HG03439 (cell line): Measurements from ENCODE around the gene PDCD1.
A peak's percentile ranks its signal among the peaks of the same experiment; 100 is the strongest.
"Not testable (repeated sequence)": the region's sequence is repeated elsewhere in the genome, so short reads cannot be mapped to it uniquely, and the experiment has no call there.

Source experiments
- ATAC-seq: cut with Tn5 transposase; IDR thresholded peaks from one replicate; pipeline ENCODE4 v1.9.1; 2021; ENCODE audit warnings: mild to moderate bottlenecking, moderate library complexity; ENCODE audit not compliant: unreplicated experiment

The PDCD1 gene

GRCh38 chr2:241858206-241859016, at the start of gene PDCD1:
PDCD1 (minus strand) TSS chr2:241858894; CDS start chr2:241858838, 56 bp downstream.
- ATAC-seq = peak; percentile 21

- not testable (repeated sequence) for ATAC-seq
Observed at GRCh38 chr2:241907831-241908230, 49.1 kb upstream of the PDCD1 start.

GRCh38 chr2:241906826-241907570, 48.3 kb upstream of the PDCD1 start:
- no peak for ATAC-seq

- ATAC-seq = not testable (repeated sequence)
Observed at GRCh38 chr2:241906378-241906770, 47.7 kb upstream of the PDCD1 start.

GRCh38 chr2:241905716-241906377, 47.2 kb upstream of the PDCD1 start:
- ATAC-seq = no peak

DNA sequence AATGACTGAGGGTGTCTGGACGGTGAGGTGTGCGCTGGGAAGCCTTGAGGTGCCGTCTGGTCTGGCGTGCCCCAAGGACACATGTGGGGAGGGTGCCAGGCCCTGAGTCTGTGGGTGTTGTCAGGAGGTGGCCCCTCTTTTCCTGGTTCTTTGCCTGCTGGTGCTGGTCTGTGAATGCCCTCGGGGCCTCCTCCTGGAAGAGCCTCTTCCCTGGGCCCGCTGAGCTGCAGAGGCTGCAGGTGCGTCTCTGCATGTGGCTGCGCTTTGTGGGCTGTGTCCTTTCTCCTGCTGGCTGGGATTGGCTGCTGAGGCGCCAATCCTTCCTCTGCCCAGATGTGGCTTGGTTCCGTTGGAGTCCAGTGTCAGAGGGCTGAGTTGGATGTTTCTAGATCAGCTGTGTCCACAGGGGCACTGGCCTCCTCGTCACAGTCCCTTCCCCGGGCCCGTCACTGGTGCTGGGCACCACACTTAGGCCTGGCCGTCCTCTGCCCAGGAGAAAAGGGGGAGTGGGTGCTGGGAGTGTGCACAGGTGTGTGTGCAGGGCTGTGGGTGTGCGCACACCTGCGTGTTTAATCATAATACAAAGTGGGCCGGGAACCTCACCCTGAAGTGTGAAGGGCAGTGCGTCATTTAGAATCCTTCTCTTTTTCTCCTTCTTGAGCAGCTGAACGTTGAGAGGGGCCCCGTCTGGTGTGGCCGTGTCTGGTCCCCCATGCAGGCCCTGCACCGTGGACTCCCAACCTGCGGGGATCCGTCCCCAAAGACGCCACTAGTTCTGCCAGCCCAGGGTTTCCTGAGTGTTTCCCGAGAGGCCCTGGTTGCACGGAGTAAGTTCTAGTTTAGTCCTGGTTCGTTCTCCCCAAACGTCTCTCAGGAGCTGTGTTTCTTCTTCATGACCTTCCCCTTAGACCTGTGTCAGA, 46.4 kb upstream of the PDCD1 start:
- ATAC-seq = no peak

- ATAC-seq = no peak
Observed at GRCh38 chr2:241904011-241904718, 45.5 kb upstream of the PDCD1 start.

DNA sequence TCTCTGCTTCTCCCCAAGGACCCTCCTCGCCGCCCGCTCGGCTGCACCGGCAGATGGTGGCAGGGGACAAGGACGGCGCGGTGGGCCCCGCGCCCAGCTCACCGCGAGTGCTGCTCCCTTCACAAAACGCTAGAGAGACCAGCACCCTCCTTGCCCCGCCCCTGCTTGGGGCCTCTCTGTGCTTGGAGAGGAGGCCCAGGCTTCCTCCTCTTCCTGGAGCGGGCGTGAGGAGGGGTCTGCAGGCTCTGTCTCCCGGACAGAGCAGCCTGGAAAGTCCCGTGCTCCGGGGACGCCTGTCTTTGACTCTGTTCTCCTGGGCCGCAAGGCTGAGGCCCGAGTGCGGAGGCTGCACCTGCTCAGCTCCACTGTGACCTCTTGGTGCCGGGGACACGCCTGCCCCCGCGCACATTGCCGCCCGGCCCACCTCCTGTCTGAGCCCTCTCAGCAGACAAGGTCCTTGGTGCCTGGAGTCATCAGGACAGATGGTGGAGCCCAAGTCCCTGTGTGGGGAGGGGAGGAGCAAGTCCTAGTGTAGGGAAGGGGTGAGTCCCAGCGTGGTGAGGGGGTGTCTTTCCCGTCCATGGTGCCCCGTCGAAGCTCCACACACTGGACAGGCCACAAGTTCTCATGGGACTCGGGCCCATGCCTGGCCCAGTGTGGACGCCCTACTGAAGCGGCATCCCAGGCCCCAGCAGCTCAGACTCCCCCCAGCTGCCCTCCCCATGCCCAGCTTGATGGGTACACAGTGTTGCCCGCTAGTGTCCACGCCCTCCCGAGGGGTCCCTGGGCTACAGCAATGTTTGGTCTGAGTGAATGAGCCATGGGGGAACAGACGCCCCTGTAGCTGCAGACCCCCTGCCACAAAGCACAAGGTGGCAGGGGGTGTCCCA, 44.7 kb upstream of the PDCD1 start:
- no peak for ATAC-seq

- no peak for ATAC-seq
Observed at GRCh38 chr2:241902357-241902991, 43.8 kb upstream of the PDCD1 start.

- no peak for ATAC-seq
Observed at GRCh38 chr2:241901500-241902351, 43.0 kb upstream of the PDCD1 start.

DNA sequence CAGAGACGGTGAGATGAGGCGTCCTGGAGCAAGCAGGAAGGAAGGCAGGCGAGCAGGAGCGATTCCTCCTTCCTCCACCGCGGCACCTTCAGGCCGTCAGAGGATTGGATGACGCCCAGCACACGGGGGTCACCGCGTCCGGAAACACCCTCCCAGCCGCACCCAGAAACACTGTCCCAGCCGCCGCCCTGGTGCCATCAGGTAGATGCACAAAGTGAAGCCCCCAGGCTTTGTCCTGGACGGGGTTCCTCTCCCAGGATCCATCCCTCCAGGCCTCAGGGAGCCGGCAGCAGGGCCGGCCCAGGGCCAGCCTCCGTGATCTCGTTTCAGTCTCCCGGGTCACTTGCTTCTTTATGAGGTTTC, 42.3 kb upstream of the PDCD1 start:
- ATAC-seq = no peak

DNA sequence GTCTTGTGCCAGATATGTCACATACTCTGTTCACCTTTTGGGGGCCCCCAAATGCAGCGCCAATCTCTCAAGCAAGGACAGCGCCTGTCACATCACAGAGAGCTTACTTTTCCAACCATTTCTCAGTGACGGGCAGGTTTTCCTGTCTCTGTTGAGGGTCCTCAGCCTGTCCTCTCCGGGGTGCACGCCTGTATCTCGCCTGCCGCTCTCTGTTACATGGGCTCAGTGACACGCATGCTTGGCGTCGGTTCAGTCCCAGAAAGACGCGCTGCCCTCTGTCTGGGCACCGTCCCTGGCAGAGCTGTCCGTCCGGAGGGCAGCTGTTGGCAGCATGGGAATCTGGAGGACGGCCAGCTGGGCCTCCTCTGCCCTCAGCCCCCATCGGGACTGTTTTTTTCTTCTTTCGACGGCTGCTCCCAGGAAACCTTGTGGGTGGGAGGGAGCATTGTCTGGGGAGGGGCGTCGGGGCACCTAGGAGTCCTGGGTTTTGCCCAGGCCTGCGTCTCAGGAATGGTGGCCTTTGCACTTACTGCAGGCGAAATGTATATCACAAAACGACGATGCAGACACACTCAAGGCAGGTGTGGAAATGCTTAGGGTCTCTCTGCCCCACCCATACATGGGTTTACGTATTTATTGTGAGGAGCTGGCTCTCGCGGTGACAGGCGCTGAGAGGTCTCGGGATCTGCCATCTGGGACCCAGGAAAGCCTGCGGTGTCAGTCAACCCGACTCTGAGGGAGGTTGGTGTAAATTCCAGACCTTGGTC, 41.7 kb upstream of the PDCD1 start:
- no peak for ATAC-seq

DNA sequence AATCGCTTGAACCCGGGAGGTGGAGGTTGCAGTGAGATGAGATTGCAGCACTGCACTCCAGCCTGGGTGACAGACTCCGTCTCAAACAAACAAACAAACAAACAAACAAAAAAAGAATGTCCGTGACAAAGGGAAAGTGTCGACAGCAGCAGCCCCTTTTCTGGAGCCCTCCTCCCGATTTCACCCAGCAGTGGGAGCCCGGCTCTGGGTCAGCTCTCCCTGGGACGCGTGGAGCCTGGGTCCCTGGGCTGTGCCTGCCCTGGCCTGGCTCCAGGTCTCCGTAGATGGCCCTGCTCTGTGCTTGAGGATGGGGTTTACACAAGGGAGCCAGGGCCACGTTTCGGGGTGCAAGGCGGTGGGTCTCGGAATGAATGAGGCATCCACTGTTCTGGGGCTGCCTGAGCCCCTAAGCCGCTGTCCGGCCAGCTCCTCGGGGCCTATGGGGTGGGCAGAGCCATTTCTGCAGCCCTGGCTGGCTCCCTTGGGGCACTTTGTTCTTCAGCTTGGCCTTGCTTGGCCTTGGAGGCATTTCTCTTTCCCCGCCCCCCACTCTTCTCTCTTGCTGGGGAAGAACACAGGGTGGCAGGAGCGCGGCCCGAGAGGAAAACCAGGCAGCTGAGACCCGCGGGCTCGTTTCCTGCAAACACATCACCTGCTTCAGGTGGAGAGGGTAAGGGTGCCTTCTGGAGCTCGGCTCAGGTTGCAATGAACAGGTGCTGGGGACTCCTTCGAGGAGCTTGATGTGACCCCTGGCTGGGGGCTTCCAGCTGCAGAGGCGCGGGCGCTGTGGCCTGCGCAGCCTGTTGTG, 40.0 kb upstream of the PDCD1 start:
- no peak for ATAC-seq

DNA sequence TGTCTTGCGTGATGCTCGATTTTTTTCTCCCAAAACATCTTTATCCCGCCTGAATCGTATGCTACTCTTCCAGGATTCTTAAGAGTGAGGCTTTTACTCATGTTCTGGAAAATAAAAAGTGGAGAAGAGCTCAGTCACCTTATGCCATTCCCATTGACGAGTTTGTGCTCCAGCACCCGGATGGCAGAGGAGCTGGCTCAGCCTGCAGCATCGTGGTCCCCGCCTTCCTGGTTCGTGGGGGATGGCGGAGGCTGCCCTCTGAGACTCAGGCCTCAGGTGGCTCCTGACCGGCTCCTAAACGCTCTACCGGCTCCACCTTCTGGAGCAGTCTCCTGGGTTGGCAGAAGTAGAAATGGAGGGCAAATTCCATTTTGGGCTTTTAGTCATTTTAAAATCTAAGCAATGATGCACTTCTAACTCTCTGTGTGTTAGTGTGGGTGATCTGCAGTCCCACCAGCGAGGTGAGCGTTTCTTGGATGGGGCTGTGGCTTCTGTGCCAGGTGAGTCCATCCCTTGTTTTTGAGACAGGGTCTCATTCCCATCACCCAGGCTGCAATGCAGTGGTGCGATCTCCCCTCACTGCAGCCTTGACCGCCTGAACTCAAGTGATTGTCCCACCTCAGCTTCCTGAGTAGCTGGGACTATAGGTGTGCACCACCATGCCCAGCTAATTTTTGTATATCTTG, 38.7 kb upstream of the PDCD1 start:
- no peak for ATAC-seq

GRCh38 chr2:241896746-241897201, 38.1 kb upstream of the PDCD1 start:
- ATAC-seq = no peak
